GM12878 (cell line): ENCODE results near the gene UACA. TPM values are rescaled to one million over a fixed set of nuclear protein-coding genes. Genes with fewer than 3 reads are reported as not detected.

ENCODE experiments used
- ATAC-seq: fragments of 200-7000 bp; cut with Tn5 transposase; 3 replicates; pipeline ENCODE4 v1.9.1; 2020; ENCODE audit warnings: mild to moderate bottlenecking, moderate library complexity
- BruUV-seq: library from RNA; stranded (reverse); fragments of 400-500 nt; replicated peaks from 2 replicates; lab custom pipeline; 2021; lab: Mats Ljungman, UMichigan
- CTCF ChIA-PET: fragments of 300-600 bp; sonication (Branson Sonifier 250); formaldehyde crosslinking; extraction: SDS; loops from one replicate; lab custom pipeline; 2021; ENCODE audit warnings: inconsistent platforms; lab: Yijun Ruan, JAX
- POLR2A ChIA-PET: fragments of 350-600 bp; formaldehyde crosslinking; extraction: SDS; loops from one replicate; lab custom pipeline; 2021; ENCODE audit warnings: inconsistent platforms; lab: Charles Lee
- RAD21 ChIA-PET: fragments of 300-600 bp; sonication (Branson Sonifier 250); formaldehyde crosslinking; loops from one replicate; lab custom pipeline; 2023; ENCODE audit warnings: antibody characterized with exemption; ENCODE audit not compliant: unreplicated experiment; lab: Charles Lee
- SMC1A ChIA-PET: fragments of 300-600 bp; sonication (Branson Sonifier 250); formaldehyde crosslinking; loops from one replicate; lab custom pipeline; 2023; ENCODE audit not compliant: unreplicated experiment, uncharacterized antibody; lab: Charles Lee
- DNase-seq: peaks from one replicate; pipeline ENCODE4 v3.0.0-alpha.2; 2011; ENCODE audit warnings: low read depth, low spot score
- FAIRE-seq: peaks from 3 replicates; lab custom pipeline; 2011; peaks lifted over from hg19 to GRCh38; lab: Jason Lieb, UNC
- H2AFZ ChIP-seq: 2 replicates; pipeline ENCODE4 v1.6.0; 2011; ENCODE audit warnings: low read depth, low read length, control low read depth; ENCODE audit not compliant: control insufficient read depth
- H3K27ac ChIP-seq: 2 replicates; pipeline ENCODE4 v1.5.1; 2011; ENCODE audit warnings: control low read depth; ENCODE audit not compliant: control insufficient read depth, insufficient read depth
- H3K27me3 ChIP-seq, 2 experiments: replicated peaks in 1 of 2; 2 replicates each; pipeline versions ENCODE4 v1.6.0 to v1.6.1; 2011; ENCODE audit warnings: low read length in 1 of 2; ENCODE audit not compliant: control insufficient read depth in 2 of 2, insufficient read depth in 2 of 2
- H3K36me3 ChIP-seq, 2 experiments: 2 replicates each; pipeline ENCODE4 v1.5.1; 2011; ENCODE audit warnings: low read length in 1 of 2; ENCODE audit not compliant: control insufficient read depth in 2 of 2, insufficient read depth in 2 of 2
- H3K4me1 ChIP-seq: 2 replicates; pipeline ENCODE4 v1.6.1; 2011; ENCODE audit warnings: mild to moderate bottlenecking, low read length, moderate library complexity, mixed read lengths; ENCODE audit not compliant: control insufficient read depth, insufficient read depth
- H3K4me2 ChIP-seq: 2 replicates; pipeline ENCODE4 v1.6.0; 2011; ENCODE audit warnings: control low read depth; ENCODE audit not compliant: control insufficient read depth, insufficient read depth
- H3K4me3 ChIP-seq: fragments of 200-600 bp; sonication (generic); 2 replicates; pipeline ENCODE4 v1.5.1; 2016
- H3K79me2 ChIP-seq: 2 replicates; pipeline ENCODE4 v1.6.0; 2011; ENCODE audit warnings: low read length; ENCODE audit not compliant: control insufficient read depth, insufficient read depth
- H3K9ac ChIP-seq: 2 replicates; pipeline ENCODE4 v1.8.0; 2011; ENCODE audit warnings: low read length, control low read depth, mixed read lengths; ENCODE audit not compliant: control insufficient read depth, insufficient read depth
- H3K9me3 ChIP-seq: replicated peaks from 3 replicates; pipeline ENCODE4 v1.5.1; 2011; ENCODE audit warnings: mild to moderate bottlenecking, low read length; ENCODE audit not compliant: control insufficient read depth, insufficient read depth
- H4K20me1 ChIP-seq: 2 replicates; pipeline ENCODE4 v1.6.0; 2011; ENCODE audit not compliant: control insufficient read depth, insufficient read depth
- CBX3 ChIP-seq: fragments of 200-600 bp; sonication (generic); IDR thresholded peaks from 2 replicates; pipeline ENCODE4 v1.6.1; 2016; ENCODE audit warnings: low read depth, borderline replicate concordance
- HDGF ChIP-seq: fragments of 450-650 bp; IDR thresholded peaks from 2 replicates; pipeline ENCODE4 v1.6.1; 2016; ENCODE audit warnings: antibody characterized with exemption
- IRF5 ChIP-seq: fragments of 450-650 bp; IDR thresholded peaks from 2 replicates; pipeline ENCODE4 v1.6.1; 2017; ENCODE audit warnings: borderline replicate concordance
- KDM1A ChIP-seq: fragments of 200-600 bp; sonication (generic); IDR thresholded peaks from 2 replicates; pipeline ENCODE4 v1.6.1; 2016; ENCODE audit warnings: borderline replicate concordance
- MYC ChIP-seq: IDR thresholded peaks from 2 replicates; pipeline ENCODE4 v1.6.1; 2011; ENCODE audit warnings: mild to moderate bottlenecking, low read length, moderate library complexity, inconsistent platforms; ENCODE audit not compliant: insufficient read depth, insufficient replicate concordance, insufficient read length, severe bottlenecking
- NBN ChIP-seq: fragments of 450-650 bp; IDR thresholded peaks from 2 replicates; pipeline ENCODE4 v1.6.1; 2016
- ZNF622 ChIP-seq: fragments of 450-650 bp; IDR thresholded peaks from 2 replicates; pipeline ENCODE4 v1.6.1; 2017; ENCODE audit warnings: mild to moderate bottlenecking, inconsistent platforms
- WGBS: methylation state at CpG from one replicate; pipeline ENCODE4 v1.1.6; 2016; ENCODE audit warnings: low lambda C conversion rate; ENCODE audit not compliant: insufficient replicate concordance, insufficient coverage; ENCODE audit errors: missing lambda C conversion rate; 5-methylcytosine and 5-hydroxymethylcytosine counted together
- in situ Hi-C: fragments of 300-500 bp; cut with MboI; formaldehyde crosslinking; loops from 9 replicates; pipeline ENCODE4 v1.14.3; 2018; ENCODE audit warnings: mixed read lengths
- intact Hi-C: fragments of 100-400 bp; cut with micrococcal nuclease; formaldehyde crosslinking; loops from one replicate; pipeline ENCODE4 v1.14.2; 2022; ENCODE audit not compliant: unreplicated experiment
- polyA plus RNA-seq, 11 experiments: library from polyadenylated mRNA; depleted of rRNA in 4 of 11; unstranded in 6 of 11; stranded (reverse) in 5 of 11; fragments of >200 nt; fragmentation: Nextera tagmentation in 4 of 11; fragmentation: Illumina TruSeq in 1 of 11; extraction: Ambion mirVana in 4 of 11; extraction: Trizol in 1 of 11; gene quantifications; 1 replicate in 1 of 11; 2 replicates in 10 of 11; pipeline versions ENCODE4 v1.2.1 to v1.2.3, GENCODE V29; 2011 to 2016; ENCODE audit warnings: inconsistent platforms in 2 of 11, missing spikeins in 2 of 11, low read depth in 1 of 11
- total RNA-seq, 4 experiments: library from RNA; depleted of rRNA in 3 of 4; stranded (reverse); fragments of >200 nt in 3 of 4; fragmentation: Illumina TruSeq in 1 of 4; extraction: Trizol in 1 of 4; gene quantifications; 2 replicates each; pipeline versions ENCODE4 v1.2.1 to v1.2.3, GENCODE V29; 2013 to 2021

Gene UACA
- total and polyA plus RNA-seq, 10 of the 15 experiments (the other 5 are each of a cell fraction or from before 2014, with no cell fraction given), result 0.30 to 4.0 (median 2.0) TPM

- ChIA-PET SMC1A (no interaction called here), POLR2A (no interaction called here), RAD21 (no interaction called here), CTCF (no interaction called here)
- H3K79me2 ChIP-seq, result no peaks in the 10 kb centered on the region
- intact Hi-C loops (no loop called here), in situ Hi-C loops (no loop called here)
- WGBS, result 24% methylated on average over 4 of the region's 4 CpGs
- FAIRE-seq (no peak), DNase-seq (no peak), ATAC-seq (no peak)
- H3K4me3 ChIP-seq, result no peak overlapping the region
- H3K27me3 ChIP-seq, result no peaks in the 10 kb centered on the region
- TF ChIP-seq MYC, result no peak
- TF ChIP-seq IRF5, result no peak
- no peak for TF ChIP-seq KDM1A
- no peak for TF ChIP-seq CBX3
- no peak for TF ChIP-seq ZNF622
- no peak for TF ChIP-seq NBN
- no peak for TF ChIP-seq HDGF
- no peaks in the 10 kb centered on the region for H3K9me3 ChIP-seq
- H3K9ac ChIP-seq, result no peak overlapping the region
- H3K27ac ChIP-seq, result no peak overlapping the region
- no peaks in the 10 kb centered on the region for H3K36me3 ChIP-seq
- no peaks in the 10 kb centered on the region for H4K20me1 ChIP-seq
- H3K4me1 ChIP-seq, result no peaks in the 10 kb centered on the region
- BruUV-seq, result no TSS peak
- no peak overlapping the region for H3K4me2 ChIP-seq
- H2AFZ ChIP-seq, result no peak overlapping the region
These were observed 10.1 kb downstream of the UACA start for GRCh38 chr15:70753101-70753829.
